ENCODE data around the gene SNX3.

SNX3 gene

DNA sequence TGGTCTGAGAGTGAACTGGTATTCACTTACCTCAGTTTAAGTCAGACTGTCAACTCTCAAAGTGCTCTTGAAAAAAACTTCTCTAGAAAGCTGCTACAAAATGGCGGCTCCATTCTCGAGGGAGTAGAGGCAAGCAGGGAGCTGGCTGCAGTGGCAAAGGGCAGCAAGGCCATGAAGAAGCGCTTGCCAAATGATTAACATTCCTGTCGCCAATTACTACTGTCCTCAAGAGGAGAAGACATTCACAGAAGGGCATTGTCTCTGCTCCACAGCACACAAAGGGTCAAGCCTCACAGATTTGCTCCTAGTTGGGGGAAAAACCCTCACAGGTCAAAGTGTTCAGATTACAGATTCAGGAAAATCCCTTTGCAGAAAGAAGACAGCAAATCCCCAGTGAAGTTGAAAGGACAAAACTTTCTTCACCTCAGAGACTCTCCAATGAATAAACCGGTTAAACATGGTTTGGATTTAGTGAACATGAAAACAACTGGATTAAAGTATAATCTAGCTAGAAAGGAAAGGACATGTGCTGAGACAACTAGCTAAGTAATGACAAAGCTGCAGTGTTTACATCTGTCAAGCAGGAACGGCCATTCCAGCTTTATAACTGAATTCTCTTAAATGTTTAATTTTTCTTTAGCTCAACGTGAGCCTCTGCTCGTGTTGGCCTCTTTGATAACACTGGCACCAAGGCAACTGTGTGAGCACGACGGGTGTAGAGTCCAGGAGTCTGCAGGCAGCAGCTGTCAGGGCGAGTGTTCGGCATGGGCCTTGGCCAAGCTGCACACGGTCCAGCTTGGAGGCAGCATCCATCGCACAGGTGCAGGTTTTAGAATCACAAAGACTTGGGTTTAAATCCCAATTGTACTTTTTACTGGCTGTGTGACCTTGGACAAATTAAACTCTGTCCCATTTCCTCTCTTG lies 57.4 kb downstream of the SNX3 start:
- DNase-seq (ENCODE audit: low read depth), result no peak

DNA sequence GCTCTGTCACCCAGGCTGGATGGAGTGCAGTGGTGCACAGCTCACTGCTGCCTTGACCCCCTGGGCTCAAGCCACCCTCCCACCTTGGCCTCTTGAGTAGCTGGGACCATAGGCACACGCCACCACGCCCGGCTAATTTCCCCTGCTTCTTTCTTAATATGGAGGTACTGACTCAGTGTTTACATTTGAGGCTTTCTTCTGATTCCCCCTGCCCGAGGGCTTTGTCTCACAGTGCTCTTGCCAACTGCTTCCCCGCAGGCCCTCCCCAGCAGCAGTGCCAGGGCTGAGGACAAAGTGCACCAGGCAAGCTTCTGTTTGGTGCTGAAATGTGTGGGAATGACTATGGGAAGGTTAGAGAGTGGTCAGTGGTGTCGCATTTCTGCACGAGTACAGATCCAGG lies 60.2 kb downstream of the SNX3 start:
- DNase-seq (ENCODE audit: low read depth), result no peak

- DNase-seq (ENCODE audit: low read depth), result no peak
Observed at GRCh38 chr6:108200186-108200585, 60.7 kb downstream of the SNX3 start.

- DNase-seq (ENCODE audit: low read depth), result no peak
Observed at GRCh38 chr6:108198761-108199498, 61.9 kb downstream of the SNX3 start.

- no peak for DNase-seq (ENCODE audit: low read depth)
Observed at GRCh38 chr6:108195209-108195608, 65.6 kb downstream of the SNX3 start.

GRCh38 chr6:108194503-108194902 lies 66.3 kb downstream of the SNX3 start:
- DNase-seq (ENCODE audit: low read depth), result no peak

- DNase-seq (ENCODE audit: low read depth), result no peak
Observed at GRCh38 chr6:108193835-108194234, 67.0 kb downstream of the SNX3 start.

- no peak for DNase-seq (ENCODE audit: low read depth)
Observed at GRCh38 chr6:108193131-108193530, 67.7 kb downstream of the SNX3 start.

DNA sequence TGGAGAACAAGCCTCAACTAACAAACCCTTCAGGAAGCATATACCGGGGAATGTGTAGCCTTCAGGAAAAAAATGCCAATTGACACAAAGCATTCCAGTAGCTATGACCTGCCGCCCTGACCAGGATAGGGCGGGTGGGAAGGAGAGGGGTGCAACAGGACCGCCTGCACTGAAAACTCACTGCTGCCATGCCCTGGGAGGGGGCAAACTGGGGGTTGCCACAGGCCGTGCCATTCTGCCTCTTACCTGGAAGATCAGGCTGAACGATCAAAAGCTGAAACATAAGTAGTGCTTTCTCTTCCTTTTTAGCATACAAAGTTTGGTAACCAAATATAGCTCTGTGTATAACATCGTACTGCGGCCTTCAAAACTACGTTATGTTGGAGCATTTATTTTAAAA lies 73.3 kb downstream of the SNX3 start:
- DNase-seq (ENCODE audit: low read depth), result no peak

DNA sequence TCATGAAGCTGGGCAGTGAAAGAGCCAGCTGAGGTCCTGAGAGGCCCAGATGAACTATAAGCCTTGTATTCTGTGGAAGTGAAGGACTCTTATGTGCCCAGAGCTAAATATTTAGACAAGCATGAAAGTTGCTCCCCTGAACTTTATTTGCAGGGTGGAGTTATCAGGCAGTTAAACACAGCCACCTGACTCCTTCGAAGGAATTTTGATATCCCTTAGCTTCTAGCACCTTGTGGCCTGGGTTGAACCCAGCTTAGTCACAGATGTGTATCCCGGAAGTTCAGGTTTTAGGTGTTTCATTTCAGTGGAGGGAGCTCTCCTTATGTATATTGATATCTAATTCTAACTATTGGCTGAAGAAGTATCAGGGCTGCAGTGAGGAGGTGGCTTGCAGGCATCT lies 74.6 kb downstream of the SNX3 start:
- DNase-seq (ENCODE audit: low read depth), result no peak

GRCh38 chr6:108180776-108181175 lies 80.1 kb downstream of the SNX3 start:
- no peak for DNase-seq (ENCODE audit: low read depth)

DNA sequence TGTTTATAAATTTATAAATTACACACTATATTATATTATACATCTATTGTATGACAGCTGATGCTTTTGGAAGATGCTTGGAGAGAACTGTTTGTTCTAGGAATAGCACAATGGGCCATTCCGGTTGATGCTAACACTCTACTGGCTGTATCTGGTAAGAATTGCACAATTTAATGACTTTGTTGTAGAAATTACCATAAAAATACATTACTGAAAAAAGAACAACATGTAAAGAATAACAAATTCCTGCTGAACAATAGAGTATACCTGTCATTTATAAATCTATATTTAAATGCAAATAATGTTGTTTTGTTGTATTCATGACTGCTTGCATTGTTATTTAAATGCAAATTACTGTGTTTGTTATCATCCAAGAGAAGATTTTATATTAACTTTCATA lies 80.6 kb downstream of the SNX3 start:
- no peak for DNase-seq (ENCODE audit: low read depth)

- DNase-seq (ENCODE audit: low read depth), result no peak
Observed at GRCh38 chr6:108179741-108180140, 81.1 kb downstream of the SNX3 start.

- DNase-seq (ENCODE audit: low read depth), result no peak
Observed at GRCh38 chr6:108176281-108177089, 84.4 kb downstream of the SNX3 start.

GRCh38 chr6:108175592-108176279 lies 85.1 kb downstream of the SNX3 start:
- DNase-seq (ENCODE audit: low read depth), result no peak

DNA sequence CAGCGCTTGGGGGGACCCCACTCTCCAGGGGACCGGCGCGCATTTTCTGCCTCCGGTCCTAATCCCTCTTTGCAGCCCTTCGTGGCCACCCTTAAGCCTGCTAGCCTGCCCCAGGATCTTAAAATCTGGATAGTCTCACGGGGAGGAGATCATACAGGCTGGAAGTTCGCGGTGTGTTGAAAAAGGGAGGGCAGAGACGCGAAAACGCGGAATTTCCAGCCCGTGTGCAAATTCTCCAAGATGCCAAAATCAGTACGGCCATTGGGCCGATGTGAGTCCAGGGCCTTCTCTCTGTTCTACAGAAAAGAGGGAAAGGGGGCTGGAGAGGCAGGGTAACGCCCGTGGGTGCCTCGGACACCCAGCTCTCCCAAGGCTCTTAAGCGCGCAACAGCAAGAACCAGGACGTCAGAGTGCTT lies 85.7 kb downstream of the SNX3 start:
- no peak for DNase-seq (ENCODE audit: low read depth)

DNA sequence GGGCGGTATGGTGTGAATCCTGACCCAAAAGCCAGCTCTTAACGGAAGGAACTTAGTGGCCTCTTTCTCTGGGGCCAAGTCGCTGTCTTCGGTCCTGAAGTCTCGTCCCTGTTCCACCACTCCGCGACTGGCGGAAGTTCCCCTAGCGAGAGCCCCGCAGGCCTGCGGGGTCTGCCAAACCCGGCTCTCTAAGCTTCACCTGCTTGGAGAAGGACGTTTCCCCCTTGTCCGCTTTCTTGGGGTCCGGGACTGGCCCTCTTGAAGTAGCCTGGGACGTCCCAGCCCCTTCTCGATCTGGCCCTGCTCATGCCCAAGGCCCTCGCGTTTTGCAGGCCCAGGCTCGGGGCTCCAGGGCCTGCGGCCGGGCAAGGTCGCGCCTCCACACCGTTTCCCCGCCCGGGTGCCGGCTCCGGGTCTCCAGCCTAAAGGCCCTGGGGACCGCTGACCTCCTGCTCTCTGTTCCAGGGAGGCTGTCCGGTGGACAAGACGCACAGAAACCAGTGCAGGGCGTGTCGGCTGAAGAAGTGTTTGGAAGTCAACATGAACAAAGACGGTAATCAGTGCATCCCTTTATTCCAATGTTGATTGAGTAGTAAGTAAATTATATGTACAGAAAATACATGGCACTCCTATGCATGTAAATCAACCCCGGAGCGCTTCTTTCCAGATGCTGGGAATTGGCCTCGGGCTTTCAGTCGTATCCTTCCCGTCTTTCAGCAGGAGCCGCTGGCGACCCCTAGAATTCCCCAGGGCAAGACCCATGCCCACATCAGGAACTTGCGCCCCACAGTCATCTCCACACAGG lies 86.3 kb downstream of the SNX3 start:
- DNase-seq (ENCODE audit: low read depth), result peak; percentile 33

DNA sequence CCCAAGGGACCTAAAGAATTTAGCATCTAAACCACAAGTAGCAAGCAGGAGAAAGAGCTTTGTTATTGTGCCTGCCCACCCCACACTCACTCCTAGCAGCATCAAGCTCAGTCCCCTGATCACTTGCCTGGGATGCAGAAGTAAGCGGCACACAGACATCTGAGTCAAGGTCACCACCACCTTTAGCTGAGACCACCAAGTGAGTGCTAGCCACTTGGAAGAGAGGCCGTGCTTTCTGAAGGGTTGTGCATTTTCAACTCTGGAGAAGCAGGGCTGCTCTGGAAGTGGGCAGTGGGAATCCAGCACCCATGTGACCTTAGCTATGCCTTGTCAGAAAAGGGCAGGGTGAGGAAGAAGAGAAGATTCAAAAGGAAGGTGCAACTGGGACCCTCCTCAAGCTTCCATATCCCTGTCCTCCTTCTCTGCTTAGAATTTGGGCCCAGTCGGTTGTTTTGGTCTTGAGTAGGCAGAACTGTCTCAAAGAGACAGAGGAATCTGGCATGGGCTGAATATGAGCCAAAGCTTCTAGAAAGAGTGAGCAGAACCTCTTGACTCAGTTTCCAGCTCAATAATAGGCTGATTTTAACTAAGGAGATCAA lies 88.8 kb downstream of the SNX3 start:
- no peak for DNase-seq (ENCODE audit: low read depth)

- DNase-seq (ENCODE audit: low read depth), result no peak
Observed at GRCh38 chr6:108171291-108171917, 89.4 kb downstream of the SNX3 start.

Measured in amniotic epithelial cell (primary cell).